Endothelial cell of umbilical vein (primary cell): Measurements from ENCODE around the gene ZNF462. TPM values are rescaled to one million over a fixed set of nuclear protein-coding genes. Genes with fewer than 3 reads are reported as not detected.

Experiments
- BruUV-seq: library from RNA; stranded (reverse); fragments of 400-500 nt; replicated peaks from 2 replicates; lab custom pipeline; 2021; lab: Mats Ljungman, UMichigan
- CTCF ChIA-PET: fragments of 300-600, 350-600 bp; sonication (Branson Sonifier 250); formaldehyde crosslinking; loops from one replicate; lab custom pipeline; 2021; ENCODE audit warnings: antibody characterized with exemption, inconsistent platforms; lab: Charles Lee
- POLR2A ChIA-PET: fragments of 300-600, 350-600 bp; sonication (Branson Sonifier 250); formaldehyde crosslinking; loops from one replicate; lab custom pipeline; 2021; ENCODE audit warnings: antibody characterized with exemption, inconsistent platforms; lab: Charles Lee
- DNase-seq: peaks from one replicate; pipeline ENCODE4 v3.0.0-alpha.2; 2011; ENCODE audit warnings: low read depth, low spot score
- FAIRE-seq: peaks from 2 replicates; lab custom pipeline; 2011; peaks lifted over from hg19 to GRCh38; lab: Jason Lieb, UNC
- H2AFZ ChIP-seq: 2 replicates; pipeline ENCODE4 v1.6.0; 2012; ENCODE audit warnings: low read depth, low read length, control low read depth, inconsistent platforms
- H3K27ac ChIP-seq: 2 replicates; pipeline ENCODE4 v1.5.1; 2011; ENCODE audit warnings: low read depth, mild to moderate bottlenecking, control low read depth, low read length, moderate library complexity; ENCODE audit not compliant: insufficient read depth
- H3K27me3 ChIP-seq, 2 experiments: 2 replicates each; pipeline versions ENCODE4 v1.6.0 to v1.6.1; 2011; ENCODE audit warnings: low read length in 2 of 2, mixed read lengths in 1 of 2; ENCODE audit not compliant: control insufficient read depth in 2 of 2, insufficient read depth in 2 of 2
- H3K36me3 ChIP-seq, 2 experiments: 2 replicates in 1 of 2; 3 replicates in 1 of 2; pipeline ENCODE4 v1.5.1; 2011; ENCODE audit warnings: low read length in 2 of 2, mild to moderate bottlenecking in 1 of 2, moderate library complexity in 1 of 2; ENCODE audit not compliant: control insufficient read depth in 2 of 2, insufficient read depth in 2 of 2; ENCODE audit errors: extremely low read depth in 1 of 2
- H3K4me1 ChIP-seq: 3 replicates; pipeline ENCODE4 v1.5.1; 2011; ENCODE audit warnings: mild to moderate bottlenecking, low read length; ENCODE audit not compliant: control insufficient read depth, insufficient read depth; ENCODE audit errors: extremely low read depth
- H3K4me2 ChIP-seq: 2 replicates; pipeline ENCODE4 v1.6.1; 2011; ENCODE audit warnings: low read length, control low read depth, mixed read lengths; ENCODE audit not compliant: insufficient read depth
- H3K4me3 ChIP-seq, 3 experiments: fragments of 200-600 bp in 1 of 3; sonication (generic), shearing (Covaris generic) in 1 of 3; replicated peaks in 1 of 3; 2 replicates each; pipeline ENCODE4 v1.5.1; 2011 to 2016; ENCODE audit warnings: control low read depth in 3 of 3, low read length in 3 of 3, mild to moderate bottlenecking in 2 of 3, inconsistent platforms in 1 of 3, low read depth in 1 of 3, moderate library complexity in 1 of 3; ENCODE audit not compliant: insufficient read depth in 1 of 3
- H3K79me2 ChIP-seq: 2 replicates; pipeline ENCODE4 v1.6.0; 2012; ENCODE audit warnings: low read length, inconsistent platforms; ENCODE audit not compliant: control insufficient read depth, insufficient read depth
- H3K9ac ChIP-seq: replicated peaks from 2 replicates; pipeline ENCODE3; 2011; ENCODE audit warnings: low read length, control low read depth; ENCODE audit not compliant: insufficient read depth; ENCODE audit errors: extremely low read depth
- H3K9me1 ChIP-seq: replicated peaks from 3 replicates; pipeline ENCODE4 v1.6.0; 2011; ENCODE audit warnings: mild to moderate bottlenecking, low read length; ENCODE audit not compliant: control insufficient read depth, insufficient read depth; ENCODE audit errors: extremely low read depth
- H3K9me3 ChIP-seq: replicated peaks from 2 replicates; pipeline ENCODE4 v1.5.1; 2012; ENCODE audit warnings: low read length, inconsistent platforms; ENCODE audit not compliant: control insufficient read depth, insufficient read depth
- H4K20me1 ChIP-seq: replicated peaks from 2 replicates; pipeline ENCODE3; 2011; ENCODE audit warnings: mild to moderate bottlenecking, low read length; ENCODE audit not compliant: control insufficient read depth, insufficient read depth; ENCODE audit errors: extremely low read depth
- EZH2 ChIP-seq: IDR thresholded peaks from 2 replicates; pipeline ENCODE4 v1.6.1; 2012; ENCODE audit warnings: borderline replicate concordance, low read depth, mild to moderate bottlenecking, moderate library complexity, low read length, inconsistent platforms; ENCODE audit not compliant: severe bottlenecking
- FOS ChIP-seq: IDR thresholded peaks from 2 replicates; pipeline ENCODE4 v1.6.1; 2011; ENCODE audit warnings: mild to moderate bottlenecking, low read length, moderate library complexity, borderline replicate concordance; ENCODE audit not compliant: insufficient read depth
- GATA2 ChIP-seq: IDR thresholded peaks from 2 replicates; pipeline ENCODE4 v1.7.0; 2011; ENCODE audit warnings: low read depth, mild to moderate bottlenecking, moderate library complexity, mixed read lengths, low read length; ENCODE audit not compliant: insufficient read length, insufficient read depth
- JUN ChIP-seq: IDR thresholded peaks from 2 replicates; pipeline ENCODE4 v1.6.1; 2011; ENCODE audit warnings: borderline replicate concordance, low read depth; ENCODE audit not compliant: insufficient read length, insufficient read depth
- MYC ChIP-seq: IDR thresholded peaks from one replicate; pipeline ENCODE4 v1.6.1; 2011; ENCODE audit warnings: mild to moderate bottlenecking, low read depth, low read length
- POLR2A ChIP-seq: IDR thresholded peaks from 2 replicates; pipeline ENCODE4 v1.6.1; 2012; ENCODE audit warnings: low read depth, mild to moderate bottlenecking, control low read depth, low read length
- POLR2AphosphoS5 ChIP-seq: IDR thresholded peaks from 2 replicates; pipeline ENCODE4 v1.6.1; 2012; ENCODE audit warnings: low read depth, mild to moderate bottlenecking, control low read depth, low read length, moderate library complexity; ENCODE audit not compliant: insufficient read depth
- dilution Hi-C: fragments of 300-500 bp; cut with MboI; formaldehyde crosslinking; loops from one replicate; pipeline ENCODE4 v1.15.0; 2019; ENCODE audit warnings: low sequenced_read_pairs; ENCODE audit not compliant: extremely low pct_ligation_motif_present
- intact Hi-C: fragments of 100-400 bp; cut with micrococcal nuclease; formaldehyde crosslinking; loops from one replicate; pipeline ENCODE4 v1.10.0; 2022
- polyA plus RNA-seq, 4 experiments: library from polyadenylated mRNA; depleted of rRNA in 3 of 4; stranded (reverse) in 3 of 4; unstranded in 1 of 4; fragments of >200 nt; gene quantifications; 2 replicates each; pipeline versions ENCODE4 v1.2.1 to v1.2.3, GENCODE V29; 2011 to 2012; ENCODE audit warnings: missing spikeins in 1 of 4
- total RNA-seq: library from RNA; stranded (reverse); gene quantifications from 2 replicates; pipeline ENCODE4 v1.2.3, GENCODE V29; 2021
- TF ChIP-seq, protein P1 (sequence below), 2 donors: IDR thresholded peaks; 1 replicate in 1 of 2; 2 replicates in 1 of 2; pipeline ENCODE4 v1.5.1; 2011; ENCODE audit warnings: low read length in 2 of 2, mild to moderate bottlenecking in 2 of 2, moderate library complexity in 2 of 2, control low read depth in 1 of 2, inconsistent platforms in 1 of 2, low read depth in 1 of 2; ENCODE audit not compliant: insufficient read depth in 1 of 2; ENCODE audit errors: extremely low read depth in 1 of 2
- TF ChIP-seq, protein P2 (sequence below): IDR thresholded peaks from 2 replicates; pipeline ENCODE4 v1.6.1; 2011; ENCODE audit not compliant: insufficient read depth, insufficient read length

Gene ZNF462
- total and polyA plus RNA-seq, 2 donors (not counting 3 experiments of a cell fraction or from before 2014, with no cell fraction given), result 6.2 to 24.7 TPM

DNA sequence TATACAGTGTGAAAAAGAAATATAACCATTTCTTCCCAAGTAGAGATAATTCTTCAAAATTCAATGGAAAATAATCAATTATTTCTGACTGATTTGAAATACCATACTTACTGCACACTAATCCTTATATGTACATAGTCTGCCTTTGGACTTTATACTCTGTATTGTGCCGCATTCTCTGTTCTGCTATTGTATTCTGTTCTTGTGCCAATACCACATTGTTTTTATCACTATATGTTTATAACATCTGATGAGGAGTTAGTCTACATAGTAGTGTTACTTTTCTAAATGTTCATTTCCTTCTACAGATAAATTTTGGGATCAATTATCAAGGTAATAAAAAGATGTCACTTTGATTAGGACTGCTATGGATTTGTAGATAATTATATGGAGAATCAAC lies 16.7 kb upstream of the ZNF462 start:
- H4K20me1 ChIP-seq, result no peaks in the 10 kb centered on the region
- no peaks in the 10 kb centered on the region for H3K79me2 ChIP-seq
- no peaks in the 10 kb centered on the region for H3K36me3 ChIP-seq
- H3K9me1 ChIP-seq, result no peaks in the 10 kb centered on the region
- TF ChIP-seq EZH2 (no peak), GATA2 (no peak), MYC (no peak), POLR2A (no peak), POLR2AphosphoS5 (no peak), FOS (no peak), JUN (no peak)
- TF ChIP-seq, protein P1, sequence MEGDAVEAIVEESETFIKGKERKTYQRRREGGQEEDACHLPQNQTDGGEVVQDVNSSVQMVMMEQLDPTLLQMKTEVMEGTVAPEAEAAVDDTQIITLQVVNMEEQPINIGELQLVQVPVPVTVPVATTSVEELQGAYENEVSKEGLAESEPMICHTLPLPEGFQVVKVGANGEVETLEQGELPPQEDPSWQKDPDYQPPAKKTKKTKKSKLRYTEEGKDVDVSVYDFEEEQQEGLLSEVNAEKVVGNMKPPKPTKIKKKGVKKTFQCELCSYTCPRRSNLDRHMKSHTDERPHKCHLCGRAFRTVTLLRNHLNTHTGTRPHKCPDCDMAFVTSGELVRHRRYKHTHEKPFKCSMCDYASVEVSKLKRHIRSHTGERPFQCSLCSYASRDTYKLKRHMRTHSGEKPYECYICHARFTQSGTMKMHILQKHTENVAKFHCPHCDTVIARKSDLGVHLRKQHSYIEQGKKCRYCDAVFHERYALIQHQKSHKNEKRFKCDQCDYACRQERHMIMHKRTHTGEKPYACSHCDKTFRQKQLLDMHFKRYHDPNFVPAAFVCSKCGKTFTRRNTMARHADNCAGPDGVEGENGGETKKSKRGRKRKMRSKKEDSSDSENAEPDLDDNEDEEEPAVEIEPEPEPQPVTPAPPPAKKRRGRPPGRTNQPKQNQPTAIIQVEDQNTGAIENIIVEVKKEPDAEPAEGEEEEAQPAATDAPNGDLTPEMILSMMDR (IDR thresholded peaks at IDR 0.05; ENCODE audit: extremely low read depth in 1 of 2, insufficient read depth in 1 of 2, low read depth in 1 of 2, low read length in 2 of 2), result no peak
- TF ChIP-seq, protein P2, sequence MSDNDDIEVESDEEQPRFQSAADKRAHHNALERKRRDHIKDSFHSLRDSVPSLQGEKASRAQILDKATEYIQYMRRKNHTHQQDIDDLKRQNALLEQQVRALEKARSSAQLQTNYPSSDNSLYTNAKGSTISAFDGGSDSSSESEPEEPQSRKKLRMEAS, result no peak
- dilution Hi-C loops (no loop called here), intact Hi-C loops (no loop called here)
- no peaks in the 10 kb centered on the region for H3K27me3 ChIP-seq
- no peak overlapping the region for H3K4me3 ChIP-seq
- H3K27ac ChIP-seq, result no peak overlapping the region
- CTCF ChIA-PET, result no interaction called here
- no peaks in the 10 kb centered on the region for H3K9me3 ChIP-seq
- H3K4me2 ChIP-seq, result no peak overlapping the region
- no peak overlapping the region for H3K9ac ChIP-seq
- no peak overlapping the region for H2AFZ ChIP-seq
- peaks cover 4% of the 10 kb centered on the region for H3K4me1 ChIP-seq
- DNase-seq (no peak), FAIRE-seq (no peak)
- POLR2A ChIA-PET, result no interaction called here
- no TSS peak for BruUV-seq
